ENCODE measurements around the gene PDCD1.

The PDCD1 gene

GRCh38 chr2:241863536-241863954 lies 4.9 kb upstream of the PDCD1 start:
- no peak for DNase-seq

DNA sequence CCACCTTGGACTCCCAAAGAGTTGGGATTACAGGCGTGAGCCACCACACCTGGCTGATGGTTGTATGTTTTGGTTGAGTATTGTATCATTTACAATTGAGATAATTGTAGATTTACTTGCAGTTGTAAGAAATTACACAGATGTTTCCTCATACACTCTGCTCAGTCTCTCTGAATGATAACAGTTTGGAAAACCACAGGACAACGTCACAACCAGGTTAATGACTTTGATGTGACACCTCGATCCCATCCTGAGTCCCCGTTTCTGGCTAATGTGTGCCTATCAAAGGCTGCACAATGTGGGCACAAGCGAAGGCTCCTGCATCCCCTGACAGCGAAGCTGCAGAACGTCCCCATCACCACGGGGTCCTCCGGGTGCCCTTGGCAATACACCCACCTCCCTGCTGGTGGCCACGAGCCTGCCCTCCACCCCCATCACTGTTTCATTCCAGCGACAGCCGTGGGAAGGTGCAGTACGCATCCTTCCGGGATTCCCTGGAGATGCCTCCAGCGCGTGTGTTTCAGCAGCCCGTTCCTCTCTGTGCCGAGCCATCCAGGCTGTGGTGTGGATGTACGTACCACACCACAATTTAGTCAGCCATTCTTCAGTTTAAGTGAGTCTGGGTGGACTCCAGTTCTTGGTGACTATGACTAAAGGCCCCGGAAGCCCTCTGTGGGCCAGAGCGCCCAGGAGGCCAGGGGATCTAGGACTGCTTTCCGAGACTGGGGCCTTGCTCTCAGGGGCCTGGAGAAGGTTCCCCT lies 4.3 kb upstream of the PDCD1 start:
- no peak for DNase-seq

- DNase-seq = no peak
These were observed 3.4 kb upstream of the PDCD1 start for GRCh38 chr2:241862093-241862492.

GRCh38 chr2:241861264-241861663 lies 2.6 kb upstream of the PDCD1 start:
- DNase-seq = no peak

- no peak for DNase-seq
These were observed 1.7 kb upstream of the PDCD1 start for GRCh38 chr2:241860184-241861078.

GRCh38 chr2:241859436-241860183 lies 916 bp upstream of the PDCD1 start:
- DNase-seq = no peak

GRCh38 chr2:241859017-241859435 lies 332 bp upstream of the PDCD1 start:
- no peak for DNase-seq

GRCh38 chr2:241857572-241858121 lies 1.0 kb downstream of the PDCD1 start:
- no peak for DNase-seq

- no peak for DNase-seq
These were observed 1.6 kb downstream of the PDCD1 start for GRCh38 chr2:241857041-241857541.

DNA sequence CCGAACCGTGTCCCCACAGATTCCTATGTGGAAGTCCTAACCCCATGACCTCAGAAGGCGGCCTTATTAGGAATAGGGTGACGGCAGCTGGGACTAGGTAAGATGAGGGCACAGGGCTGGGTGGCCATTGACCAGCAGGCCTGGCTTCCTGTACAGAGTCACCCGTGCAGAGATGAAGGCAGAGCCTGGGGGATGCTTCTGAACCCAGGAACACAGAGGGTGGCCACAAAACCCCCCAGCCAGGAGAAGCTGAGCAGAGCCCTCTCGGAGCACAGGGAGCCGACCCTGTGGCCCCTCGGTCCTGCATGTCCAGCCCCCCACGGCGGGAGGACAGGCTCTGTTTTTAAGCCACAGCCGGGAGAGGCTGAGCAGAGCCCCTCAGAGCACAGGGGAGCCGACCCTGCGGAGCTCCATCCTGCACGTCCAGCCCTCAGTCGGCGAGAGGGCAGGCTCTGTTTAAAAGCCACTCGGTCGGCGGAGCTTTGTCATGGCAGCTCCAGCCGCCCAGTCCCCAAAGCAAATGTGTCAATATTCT lies 2.7 kb downstream of the PDCD1 start:
- no peak for DNase-seq

- DNase-seq = no peak
These were observed 3.3 kb downstream of the PDCD1 start for GRCh38 chr2:241855245-241855887.

DNA sequence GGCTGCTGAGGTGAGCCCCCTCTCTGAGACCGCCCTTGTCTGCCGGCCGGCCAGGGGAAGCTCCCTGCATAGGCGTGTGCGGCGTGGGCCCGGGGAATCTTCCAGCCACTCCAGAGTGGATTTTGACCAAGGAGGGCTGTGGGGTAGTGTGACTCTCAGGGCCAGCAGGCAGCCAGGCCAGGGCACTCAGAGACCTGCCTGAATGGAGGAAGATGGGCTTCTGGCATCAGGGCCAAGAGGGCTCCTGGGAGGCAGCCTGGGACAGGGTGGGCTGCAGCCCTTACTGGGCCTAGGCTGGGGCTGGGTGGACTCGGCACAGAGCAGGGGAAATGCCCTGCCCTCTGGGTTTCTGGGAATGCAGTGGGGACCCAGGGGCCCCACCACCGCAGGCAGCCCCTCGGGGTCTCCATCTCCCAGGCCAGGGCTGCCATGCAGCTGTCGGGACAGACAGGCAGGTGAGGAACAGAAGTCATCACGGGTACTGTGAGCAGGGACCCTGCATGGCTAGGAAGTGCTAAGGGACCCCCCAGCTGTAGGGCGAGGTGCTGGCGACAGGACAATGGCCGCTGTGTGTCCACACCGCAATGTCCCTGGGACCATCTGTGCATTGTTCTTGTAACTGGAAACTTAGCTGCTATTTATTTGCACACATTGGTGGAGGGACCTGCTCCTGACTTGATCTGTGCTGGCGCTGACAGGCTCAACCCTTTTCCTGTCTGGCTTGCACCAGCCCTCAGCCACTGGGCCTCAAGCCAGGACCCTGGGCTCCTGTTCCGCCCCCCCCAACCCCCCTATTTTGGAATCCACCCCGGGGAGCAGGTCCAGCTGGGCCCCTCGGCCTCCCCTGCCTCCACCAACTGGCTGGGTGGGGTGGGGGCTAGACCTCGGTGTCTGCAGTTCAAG lies 4.1 kb downstream of the PDCD1 start:
- no peak for DNase-seq

- DNase-seq = no peak
These were observed 4.9 kb downstream of the PDCD1 start for GRCh38 chr2:241853651-241854341.

DNA sequence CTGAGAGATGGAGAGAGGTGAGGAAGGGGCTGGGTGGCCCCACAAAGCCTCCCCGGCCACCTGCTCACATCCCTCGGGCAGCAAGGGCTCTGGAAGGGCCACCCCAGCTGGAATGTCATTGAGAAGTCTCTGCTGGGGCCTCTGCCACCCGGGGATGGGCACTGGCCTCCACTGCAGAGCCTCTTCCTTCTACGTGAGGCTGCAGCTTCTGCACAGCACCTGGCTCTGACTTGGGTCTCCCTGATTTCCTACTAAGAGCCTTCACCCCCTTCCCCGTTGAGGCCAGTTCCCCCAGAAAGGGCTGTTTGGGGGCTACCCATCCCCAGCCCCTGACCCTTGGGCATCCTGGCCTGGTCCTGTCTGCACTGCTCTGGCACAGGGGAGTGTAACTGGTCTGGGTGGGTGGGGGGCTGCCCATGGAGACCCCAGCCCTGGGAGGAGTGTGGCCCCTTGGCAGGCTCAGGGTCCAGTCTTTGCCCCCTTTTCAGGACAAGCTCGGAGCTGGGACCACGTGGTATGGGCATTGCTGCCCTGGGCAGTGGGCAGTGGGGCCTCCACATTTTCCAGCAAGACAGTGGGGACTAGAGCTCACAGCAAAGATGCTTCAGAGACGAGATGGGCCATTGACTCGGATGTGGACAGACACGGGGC lies 5.6 kb downstream of the PDCD1 start:
- no peak for DNase-seq

- no peak for DNase-seq
These were observed 6.3 kb downstream of the PDCD1 start for GRCh38 chr2:241852116-241852980.

DNA sequence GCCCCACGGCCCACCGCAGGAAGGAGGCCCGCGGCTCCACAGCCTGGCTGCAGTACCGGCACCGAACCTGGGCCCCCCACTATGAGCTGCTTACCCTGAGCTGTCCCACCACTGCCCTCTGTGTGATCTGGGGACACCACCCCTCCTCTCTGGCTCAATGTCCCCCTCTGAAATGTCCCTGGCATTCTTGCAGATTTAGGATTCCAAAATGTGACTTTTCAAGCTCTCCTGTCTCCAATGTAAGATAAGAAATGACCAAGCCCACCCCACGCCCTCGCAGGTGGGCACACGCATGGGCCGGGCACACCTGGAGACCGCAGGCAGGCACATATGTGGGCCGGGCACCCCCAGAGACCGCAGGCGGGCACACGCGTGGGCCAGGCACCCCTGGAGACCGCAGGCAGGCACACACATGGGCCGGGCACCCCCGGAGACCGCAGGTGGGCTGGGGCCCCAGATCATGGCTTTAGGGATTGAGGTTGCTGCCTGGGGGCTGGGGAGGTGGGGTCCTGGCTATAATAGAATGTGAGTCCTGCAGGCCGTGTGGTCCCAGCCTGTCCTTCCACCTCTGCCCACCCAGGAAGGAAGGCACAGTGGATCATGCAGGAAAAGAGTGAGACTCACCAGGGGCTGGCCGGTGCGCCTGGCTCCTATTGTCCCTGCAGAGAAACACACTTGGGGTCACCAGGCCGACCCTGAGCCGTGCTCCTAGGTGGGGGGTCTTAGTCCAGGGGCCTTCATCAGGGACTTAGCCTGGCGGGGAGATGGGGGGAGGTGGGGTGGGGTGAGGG lies 7.2 kb downstream of the PDCD1 start:
- no peak for DNase-seq

DNA sequence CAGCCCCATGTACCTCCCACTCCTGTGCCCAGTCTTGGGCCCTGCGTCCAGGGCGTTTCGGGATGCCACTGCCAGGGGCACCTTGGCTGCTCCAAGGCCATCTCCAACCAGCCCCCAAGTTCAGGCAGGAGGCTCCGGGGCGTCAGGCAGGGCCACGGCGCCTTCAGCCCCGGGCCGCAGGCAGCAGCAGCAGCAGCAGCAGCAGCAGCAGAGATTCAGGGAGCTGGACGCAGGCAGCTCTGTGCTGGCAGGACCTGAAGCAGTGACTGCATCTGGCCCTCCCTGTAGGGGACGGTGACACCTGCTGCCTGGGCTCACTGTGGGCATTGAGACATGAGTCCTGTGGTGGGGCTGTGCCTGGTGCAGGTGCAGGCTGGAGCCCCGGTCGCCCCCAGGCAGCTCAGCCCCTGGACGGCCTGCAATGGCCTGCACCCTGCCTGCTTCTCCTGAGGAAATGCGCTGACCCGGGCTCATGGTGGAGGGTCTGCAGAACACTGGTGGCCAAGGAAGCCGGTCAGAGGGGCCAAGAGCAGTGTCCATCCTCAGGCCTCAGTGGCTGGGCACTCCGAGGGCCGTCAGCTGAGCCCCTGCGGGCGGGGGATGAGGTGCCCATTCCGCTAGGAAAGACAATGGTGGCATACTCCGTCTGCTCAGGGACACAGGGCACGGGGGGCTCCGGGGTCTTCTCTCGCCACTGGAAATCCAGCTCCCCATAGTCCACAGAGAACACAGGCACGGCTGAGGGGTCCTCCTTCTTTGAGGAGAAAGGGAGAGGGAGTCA lies 8.0 kb downstream of the PDCD1 start:
- no peak for DNase-seq

Measured in NCI-H1092 treated with DMSO at 0.1 percent for 48 hours (cell line).